ENCODE results near the gene TUBGCP6. TPM values are rescaled to one million over a fixed set of nuclear protein-coding genes. Genes with fewer than 3 reads are reported as not detected.

The TUBGCP6 gene
- total and polyA plus RNA-seq, 10 of the 15 experiments (the other 5 are each of a cell fraction or from before 2014, with no cell fraction given) = 0.74 to 41.4 (median 19.4) TPM

DNA sequence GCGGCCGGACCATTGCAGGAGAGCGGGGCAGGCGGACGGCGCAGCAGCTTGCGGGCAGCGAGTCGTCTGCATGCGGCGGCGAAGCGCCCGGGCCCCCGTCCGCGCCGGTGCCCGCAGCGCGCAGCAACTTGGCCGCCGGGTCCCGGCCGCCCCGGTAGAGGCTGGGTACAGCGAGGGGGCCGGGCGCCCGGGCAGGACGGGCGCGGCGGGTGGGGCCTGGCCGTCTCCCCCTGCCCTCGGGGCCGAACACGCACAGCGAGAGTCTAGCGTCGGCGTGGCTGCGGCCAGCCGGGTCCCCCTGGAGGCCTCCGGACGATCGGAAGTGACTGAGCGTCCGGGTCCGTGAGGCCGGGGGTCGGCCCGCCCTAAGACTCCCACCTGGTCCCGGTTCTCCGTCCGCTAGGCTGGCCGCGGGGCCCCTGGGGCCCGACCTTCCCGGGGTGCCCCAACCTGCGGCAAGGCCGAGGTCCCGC, 59.9 kb downstream of the TUBGCP6 start:
- H2AFZ ChIP-seq (ENCODE audit: control insufficient read depth, low read depth, low read length) = peak overlapping the region; percentile 91
- WGBS (ENCODE audit: insufficient coverage, insufficient replicate concordance, low lambda C conversion rate, missing lambda C conversion rate) = 12% methylated on average over 28 of the region's 63 CpGs
- intact Hi-C loops (cut with micrococcal nuclease; ENCODE audit: unreplicated experiment) = loop anchor here (5.0 kb wide), 1 partner anchor 223 kb away; the partner anchor contains the start of gene PIM3
- TF ChIP-seq GATAD2B (conservative IDR thresholded peaks at IDR 0.05; ENCODE audit: low read depth) = peak; percentile 73; the same call in 1 of the 2 replicates
- TF ChIP-seq, protein P1, sequence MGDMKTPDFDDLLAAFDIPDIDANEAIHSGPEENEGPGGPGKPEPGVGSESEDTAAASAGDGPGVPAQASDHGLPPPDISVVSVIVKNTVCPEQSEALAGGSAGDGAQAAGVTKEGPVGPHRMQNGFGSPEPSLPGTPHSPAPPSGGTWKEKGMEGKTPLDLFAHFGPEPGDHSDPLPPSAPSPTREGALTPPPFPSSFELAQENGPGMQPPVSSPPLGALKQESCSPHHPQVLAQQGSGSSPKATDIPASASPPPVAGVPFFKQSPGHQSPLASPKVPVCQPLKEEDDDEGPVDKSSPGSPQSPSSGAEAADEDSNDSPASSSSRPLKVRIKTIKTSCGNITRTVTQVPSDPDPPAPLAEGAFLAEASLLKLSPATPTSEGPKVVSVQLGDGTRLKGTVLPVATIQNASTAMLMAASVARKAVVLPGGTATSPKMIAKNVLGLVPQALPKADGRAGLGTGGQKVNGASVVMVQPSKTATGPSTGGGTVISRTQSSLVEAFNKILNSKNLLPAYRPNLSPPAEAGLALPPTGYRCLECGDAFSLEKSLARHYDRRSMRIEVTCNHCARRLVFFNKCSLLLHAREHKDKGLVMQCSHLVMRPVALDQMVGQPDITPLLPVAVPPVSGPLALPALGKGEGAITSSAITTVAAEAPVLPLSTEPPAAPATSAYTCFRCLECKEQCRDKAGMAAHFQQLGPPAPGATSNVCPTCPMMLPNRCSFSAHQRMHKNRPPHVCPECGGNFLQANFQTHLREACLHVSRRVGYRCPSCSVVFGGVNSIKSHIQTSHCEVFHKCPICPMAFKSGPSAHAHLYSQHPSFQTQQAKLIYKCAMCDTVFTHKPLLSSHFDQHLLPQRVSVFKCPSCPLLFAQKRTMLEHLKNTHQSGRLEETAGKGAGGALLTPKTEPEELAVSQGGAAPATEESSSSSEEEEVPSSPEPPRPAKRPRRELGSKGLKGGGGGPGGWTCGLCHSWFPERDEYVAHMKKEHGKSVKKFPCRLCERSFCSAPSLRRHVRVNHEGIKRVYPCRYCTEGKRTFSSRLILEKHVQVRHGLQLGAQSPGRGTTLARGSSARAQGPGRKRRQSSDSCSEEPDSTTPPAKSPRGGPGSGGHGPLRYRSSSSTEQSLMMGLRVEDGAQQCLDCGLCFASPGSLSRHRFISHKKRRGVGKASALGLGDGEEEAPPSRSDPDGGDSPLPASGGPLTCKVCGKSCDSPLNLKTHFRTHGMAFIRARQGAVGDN (IDR thresholded peaks at IDR 0.05) = no peak
- TF ChIP-seq ASH2L (IDR thresholded peaks at IDR 0.05; ENCODE audit: borderline replicate concordance, low read depth) = no peak
- no peak for TF ChIP-seq NBN (IDR thresholded peaks at IDR 0.05)
- no peak for TF ChIP-seq KLF5 (IDR thresholded peaks at IDR 0.05; ENCODE audit: partially characterized antibody)
- TF ChIP-seq TAF1 (IDR thresholded peaks at IDR 0.05; ENCODE audit: borderline replicate concordance, low read depth, low read length) = no peak
- no peak for TF ChIP-seq FOXM1 (IDR thresholded peaks at IDR 0.05; ENCODE audit: low read depth, low read length)
- 0 out of 2 replicates have a peak, but pooled peaks have one; percentile 17 for TF ChIP-seq NR2F1 (conservative IDR thresholded peaks at IDR 0.05)
- TF ChIP-seq MTA3 (IDR thresholded peaks at IDR 0.05; ENCODE audit: borderline replicate concordance, low read length) = no peak
- no peak for TF ChIP-seq ELK1 (IDR thresholded peaks at IDR 0.05; ENCODE audit: low read depth, low read length)
- TF ChIP-seq MXI1 (IDR thresholded peaks at IDR 0.05; ENCODE audit: low read depth, low read length) = no peak
- TF ChIP-seq, protein P2, sequence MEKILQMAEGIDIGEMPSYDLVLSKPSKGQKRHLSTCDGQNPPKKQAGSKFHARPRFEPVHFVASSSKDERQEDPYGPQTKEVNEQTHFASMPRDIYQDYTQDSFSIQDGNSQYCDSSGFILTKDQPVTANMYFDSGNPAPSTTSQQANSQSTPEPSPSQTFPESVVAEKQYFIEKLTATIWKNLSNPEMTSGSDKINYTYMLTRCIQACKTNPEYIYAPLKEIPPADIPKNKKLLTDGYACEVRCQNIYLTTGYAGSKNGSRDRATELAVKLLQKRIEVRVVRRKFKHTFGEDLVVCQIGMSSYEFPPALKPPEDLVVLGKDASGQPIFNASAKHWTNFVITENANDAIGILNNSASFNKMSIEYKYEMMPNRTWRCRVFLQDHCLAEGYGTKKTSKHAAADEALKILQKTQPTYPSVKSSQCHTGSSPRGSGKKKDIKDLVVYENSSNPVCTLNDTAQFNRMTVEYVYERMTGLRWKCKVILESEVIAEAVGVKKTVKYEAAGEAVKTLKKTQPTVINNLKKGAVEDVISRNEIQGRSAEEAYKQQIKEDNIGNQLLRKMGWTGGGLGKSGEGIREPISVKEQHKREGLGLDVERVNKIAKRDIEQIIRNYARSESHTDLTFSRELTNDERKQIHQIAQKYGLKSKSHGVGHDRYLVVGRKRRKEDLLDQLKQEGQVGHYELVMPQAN (conservative IDR thresholded peaks at IDR 0.05) = no peak
- TF ChIP-seq TBL1XR1 (IDR thresholded peaks at IDR 0.05; ENCODE audit: low read depth, low read length) = no peak
- no peak for TF ChIP-seq ATF3 (IDR thresholded peaks at IDR 0.05; ENCODE audit: borderline replicate concordance, extremely low read depth, low read depth, low read length)
- TF ChIP-seq KDM1A (IDR thresholded peaks at IDR 0.05; ENCODE audit: borderline replicate concordance) = no peak
- no peak for TF ChIP-seq BRCA1 (IDR thresholded peaks at IDR 0.05; ENCODE audit: low read depth, low read length)
- TF ChIP-seq KAT2A (conservative IDR thresholded peaks at IDR 0.05; ENCODE audit: control insufficient read depth, low read depth, low read length) = no peak
- no peak for TF ChIP-seq RB1 (IDR thresholded peaks at IDR 0.05; ENCODE audit: borderline replicate concordance)

More for the DNA sequence above, 59.9 kb downstream of the TUBGCP6 start:
- Histone ChIP-seq H3K9me3 (replicated peaks; ENCODE audit: control insufficient read depth, insufficient read depth, low read length) (no peaks in the 10 kb centered on the region), H3K27me3 (replicated peaks in 1 of 2; ENCODE audit: control insufficient read depth in 2 of 2, insufficient read depth in 2 of 2, low read length in 1 of 2) (no peaks in the 10 kb centered on the region), H3K4me3 (peak overlapping the region; percentile 84), H3K36me3 (ENCODE audit: control insufficient read depth in 2 of 2, insufficient read depth in 2 of 2, low read length in 1 of 2) (peaks cover 0 to 2% of the 10 kb centered on the region in 2 experiments; a peak in 2 of 4 replicates), H4K20me1 (ENCODE audit: control insufficient read depth, insufficient read depth) (no peaks in the 10 kb centered on the region), H3K27ac (ENCODE audit: control insufficient read depth, insufficient read depth) (peak overlapping the region; percentile 69), H3K4me1 (ENCODE audit: control insufficient read depth, insufficient read depth, low read length) (peaks cover 32% of the 10 kb centered on the region), H3K9ac (ENCODE audit: control insufficient read depth, insufficient read depth, low read length) (peak overlapping the region; percentile 89), H3K4me2 (ENCODE audit: control insufficient read depth, insufficient read depth) (peak overlapping the region; percentile 100), H3K79me2 (ENCODE audit: control insufficient read depth, insufficient read depth, low read length) (peaks cover 39% of the 10 kb centered on the region)
- peak; percentile 11 for ATAC-seq
- in situ Hi-C loops (cut with MboI) = no loop called here
- BruUV-seq (replicated peaks) = no TSS peak
- ChIA-PET RAD21 (ENCODE audit: unreplicated experiment) (no interaction called here), SMC1A (ENCODE audit: uncharacterized antibody, unreplicated experiment) (no interaction called here), POLR2A (no interaction called here), CTCF (interaction anchor here (0.7 kb wide), 1 partner anchor 57 kb away, joined by 3 read pairs; no protein-coding TSS in a partner anchor)
- no peak for FAIRE-seq
- no peak for DNase-seq (ENCODE audit: low read depth, low spot score)
